Measurements from ENCODE around the gene SNRNP48.

DNA sequence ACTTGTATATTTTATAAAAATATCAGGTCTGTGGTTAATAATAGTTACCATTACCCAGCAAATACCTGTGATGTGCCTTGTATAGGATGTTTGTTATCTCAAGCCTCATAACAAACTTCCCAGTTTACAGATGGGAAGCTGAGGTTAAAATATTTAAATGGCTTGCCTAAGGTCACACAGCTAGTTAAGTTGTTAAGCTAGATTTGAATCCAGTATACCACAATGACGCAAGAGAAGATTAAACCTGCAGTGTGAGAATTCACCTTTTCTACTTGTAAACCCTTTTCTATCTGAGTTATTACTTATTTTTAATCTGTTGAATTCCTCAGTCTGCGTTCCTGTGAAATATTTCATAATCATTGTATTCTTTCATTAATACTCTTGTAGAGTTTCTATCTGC, 43.6 kb upstream of the SNRNP48 start:
- TF ChIP-seq POLR2AphosphoS5 (IDR thresholded peaks at IDR 0.05; ENCODE audit: insufficient read depth, low read depth, low read length) (no peak), POLR2A (IDR thresholded peaks at IDR 0.05; ENCODE audit: low read depth, low read length) (no peak), CTCF (IDR thresholded peaks at IDR 0.05; ENCODE audit: extremely low read depth in 1 of 2, insufficient read depth in 1 of 2, low read depth in 1 of 2, low read length in 2 of 2) (no peak), MAX (IDR thresholded peaks at IDR 0.05; ENCODE audit: insufficient read depth, insufficient read length) (no peak), EZH2 (IDR thresholded peaks at IDR 0.05; ENCODE audit: borderline replicate concordance, low read depth, low read length, severe bottlenecking) (no peak), FOS (IDR thresholded peaks at IDR 0.05; ENCODE audit: borderline replicate concordance, insufficient read depth, low read length) (no peak)

Data from endothelial cell of umbilical vein (primary cell).